Stimulated activated memory B cell treated with anti-CD40 and anti-IgM and Interleukin-4, amounts not matched to agents 10 μg/mL and 1 μg/mL and 100 μg/mL, for 72 hours (primary cell): ENCODE data around the gene PLXDC2.

Source experiments
- ATAC-seq: fragments of 150-1000 bp; cut with Tn5 transposase; 2 replicates; pipeline ENCODE4 v1.10.0; 2021
- H3K27ac Mint-ChIP-seq: one replicate; pipeline ENCODE4 v1.8.0; 2022; ENCODE audit warnings: mild to moderate bottlenecking, mixed read lengths
- H3K27me3 Mint-ChIP-seq: one replicate; pipeline ENCODE4 v1.8.0; 2022; ENCODE audit warnings: mixed read lengths
- H3K36me3 Mint-ChIP-seq: one replicate; pipeline ENCODE4 v1.8.0; 2022; ENCODE audit warnings: mixed read lengths
- H3K4me1 Mint-ChIP-seq: one replicate; pipeline ENCODE4 v1.8.0; 2022; ENCODE audit warnings: mixed read lengths
- H3K4me3 Mint-ChIP-seq: one replicate; pipeline ENCODE4 v1.8.0; 2022; ENCODE audit warnings: mild to moderate bottlenecking, moderate library complexity, mixed read lengths
- H3K9me3 Mint-ChIP-seq: one replicate; pipeline ENCODE4 v1.8.0; 2022; ENCODE audit warnings: mixed read lengths

PLXDC2 gene

GRCh38 chr10:19947215-19947614, 131.0 kb downstream of the PLXDC2 start:
- ATAC-seq: no peak
- H3K27me3 Mint-ChIP-seq: no peaks in the 10 kb centered on the region
- no peaks in the 10 kb centered on the region for H3K36me3 Mint-ChIP-seq
- no peak overlapping the region for H3K27ac Mint-ChIP-seq
- H3K4me1 Mint-ChIP-seq: no peaks in the 10 kb centered on the region
- H3K9me3 Mint-ChIP-seq: peaks cover 4% of the 10 kb centered on the region
- H3K4me3 Mint-ChIP-seq: no peak overlapping the region

- Mint-ChIP-seq H3K27me3 (no peaks in the 10 kb centered on the region), H3K9me3 (peaks cover 4% of the 10 kb centered on the region), H3K4me3 (no peak overlapping the region), H3K4me1 (no peaks in the 10 kb centered on the region), H3K27ac (no peak overlapping the region), H3K36me3 (no peaks in the 10 kb centered on the region)
- no peak for ATAC-seq
Observed at GRCh38 chr10:19947656-19948055, 131.4 kb downstream of the PLXDC2 start.

GRCh38 chr10:19952224-19953010, 136.2 kb downstream of the PLXDC2 start:
- H3K9me3 Mint-ChIP-seq: peaks cover 7% of the 10 kb centered on the region
- no peak overlapping the region for H3K4me3 Mint-ChIP-seq
- H3K4me1 Mint-ChIP-seq: no peaks in the 10 kb centered on the region
- no peaks in the 10 kb centered on the region for H3K27me3 Mint-ChIP-seq
- H3K36me3 Mint-ChIP-seq: no peaks in the 10 kb centered on the region
- ATAC-seq: no peak
- no peak overlapping the region for H3K27ac Mint-ChIP-seq

GRCh38 chr10:19954601-19955000, 138.4 kb downstream of the PLXDC2 start:
- H3K4me1 Mint-ChIP-seq: no peaks in the 10 kb centered on the region
- peaks cover 7% of the 10 kb centered on the region for H3K9me3 Mint-ChIP-seq
- no peaks in the 10 kb centered on the region for H3K36me3 Mint-ChIP-seq
- H3K27ac Mint-ChIP-seq: no peak overlapping the region
- H3K4me3 Mint-ChIP-seq: no peak overlapping the region
- no peaks in the 10 kb centered on the region for H3K27me3 Mint-ChIP-seq
- ATAC-seq: no peak

GRCh38 chr10:19956516-19957032, 140.3 kb downstream of the PLXDC2 start:
- no peaks in the 10 kb centered on the region for H3K27me3 Mint-ChIP-seq
- no peak for ATAC-seq
- H3K4me1 Mint-ChIP-seq: no peaks in the 10 kb centered on the region
- no peaks in the 10 kb centered on the region for H3K36me3 Mint-ChIP-seq
- H3K4me3 Mint-ChIP-seq: no peak overlapping the region
- H3K27ac Mint-ChIP-seq: no peak overlapping the region
- peaks cover 3% of the 10 kb centered on the region for H3K9me3 Mint-ChIP-seq

GRCh38 chr10:19958787-19959186, 142.6 kb downstream of the PLXDC2 start:
- H3K4me1 Mint-ChIP-seq: no peaks in the 10 kb centered on the region
- H3K4me3 Mint-ChIP-seq: no peak overlapping the region
- H3K36me3 Mint-ChIP-seq: no peaks in the 10 kb centered on the region
- H3K27me3 Mint-ChIP-seq: no peaks in the 10 kb centered on the region
- peaks cover 3% of the 10 kb centered on the region for H3K9me3 Mint-ChIP-seq
- H3K27ac Mint-ChIP-seq: no peak overlapping the region
- no peak for ATAC-seq

- no peak overlapping the region for H3K4me3 Mint-ChIP-seq
- no peaks in the 10 kb centered on the region for H3K27me3 Mint-ChIP-seq
- H3K27ac Mint-ChIP-seq: no peak overlapping the region
- no peaks in the 10 kb centered on the region for H3K36me3 Mint-ChIP-seq
- H3K9me3 Mint-ChIP-seq: peaks cover 3% of the 10 kb centered on the region
- H3K4me1 Mint-ChIP-seq: no peaks in the 10 kb centered on the region
- ATAC-seq: no peak
Observed at GRCh38 chr10:19961076-19962053, 145.1 kb downstream of the PLXDC2 start.

- H3K27ac Mint-ChIP-seq: no peak overlapping the region
- H3K9me3 Mint-ChIP-seq: peaks cover 6% of the 10 kb centered on the region
- H3K4me1 Mint-ChIP-seq: no peaks in the 10 kb centered on the region
- no peaks in the 10 kb centered on the region for H3K36me3 Mint-ChIP-seq
- no peaks in the 10 kb centered on the region for H3K27me3 Mint-ChIP-seq
- H3K4me3 Mint-ChIP-seq: no peak overlapping the region
- ATAC-seq: no peak
Observed at GRCh38 chr10:19964625-19965024, 148.4 kb downstream of the PLXDC2 start.

GRCh38 chr10:19966751-19967150, 150.5 kb downstream of the PLXDC2 start:
- Mint-ChIP-seq H3K27ac (no peak overlapping the region), H3K36me3 (no peaks in the 10 kb centered on the region), H3K4me1 (no peaks in the 10 kb centered on the region), H3K4me3 (no peak overlapping the region), H3K9me3 (peaks cover 7% of the 10 kb centered on the region), H3K27me3 (no peaks in the 10 kb centered on the region)
- ATAC-seq: no peak

GRCh38 chr10:19967981-19968380, 151.7 kb downstream of the PLXDC2 start:
- Mint-ChIP-seq H3K27me3 (no peaks in the 10 kb centered on the region), H3K36me3 (no peaks in the 10 kb centered on the region), H3K9me3 (peaks cover 6% of the 10 kb centered on the region), H3K27ac (no peak overlapping the region), H3K4me1 (no peaks in the 10 kb centered on the region), H3K4me3 (no peak overlapping the region)
- no peak for ATAC-seq

- Mint-ChIP-seq H3K27ac (no peak overlapping the region), H3K9me3 (peaks cover 5% of the 10 kb centered on the region), H3K36me3 (no peaks in the 10 kb centered on the region), H3K27me3 (no peaks in the 10 kb centered on the region), H3K4me1 (no peaks in the 10 kb centered on the region), H3K4me3 (no peak overlapping the region)
- ATAC-seq: no peak
Observed at GRCh38 chr10:19968745-19969144, 152.5 kb downstream of the PLXDC2 start.

GRCh38 chr10:19970256-19970655, 154.0 kb downstream of the PLXDC2 start:
- Mint-ChIP-seq H3K9me3 (peaks cover 5% of the 10 kb centered on the region), H3K27me3 (no peaks in the 10 kb centered on the region), H3K4me1 (no peaks in the 10 kb centered on the region), H3K4me3 (no peak overlapping the region), H3K36me3 (no peaks in the 10 kb centered on the region), H3K27ac (no peak overlapping the region)
- no peak for ATAC-seq

- H3K27me3 Mint-ChIP-seq: no peaks in the 10 kb centered on the region
Observed at GRCh38 chr10:19970717-19971116, 154.5 kb downstream of the PLXDC2 start.

GRCh38 chr10:19971343-19972052, 155.3 kb downstream of the PLXDC2 start:
- H3K27me3 Mint-ChIP-seq: no peaks in the 10 kb centered on the region
- H3K4me3 Mint-ChIP-seq: no peak overlapping the region
- no peaks in the 10 kb centered on the region for H3K36me3 Mint-ChIP-seq
- no peaks in the 10 kb centered on the region for H3K4me1 Mint-ChIP-seq
- peaks cover 4% of the 10 kb centered on the region for H3K9me3 Mint-ChIP-seq
- ATAC-seq: no peak
- H3K27ac Mint-ChIP-seq: no peak overlapping the region

More at GRCh38 chr10:19970717-19971116, 154.5 kb downstream of the PLXDC2 start:
- H3K27ac Mint-ChIP-seq: no peak overlapping the region
- no peak for ATAC-seq
- no peaks in the 10 kb centered on the region for H3K4me1 Mint-ChIP-seq
- no peak overlapping the region for H3K4me3 Mint-ChIP-seq
- H3K36me3 Mint-ChIP-seq: no peaks in the 10 kb centered on the region
- peaks cover 5% of the 10 kb centered on the region for H3K9me3 Mint-ChIP-seq

GRCh38 chr10:19974138-19974537, 157.9 kb downstream of the PLXDC2 start:
- Mint-ChIP-seq H3K4me1 (no peaks in the 10 kb centered on the region), H3K27me3 (no peaks in the 10 kb centered on the region), H3K4me3 (no peak overlapping the region), H3K9me3 (peaks cover 5% of the 10 kb centered on the region), H3K36me3 (no peaks in the 10 kb centered on the region), H3K27ac (no peak overlapping the region)
- no peak for ATAC-seq
